Measurements from ENCODE around the gene B9D1. TPM values are rescaled to one million over a fixed set of nuclear protein-coding genes. Genes with fewer than 3 reads are reported as not detected.

Gene B9D1
- polyA plus RNA-seq, 3 donors = 1.0 TPM; not detected in 2

- 14% methylated on average over 10 of the region's 20 CpGs for WGBS (ENCODE audit: insufficient coverage)
- Histone ChIP-seq H3K9ac (ENCODE audit: insufficient read depth, low read length, poor library complexity, severe bottlenecking) (peak overlapping the region; percentile 47), H3K79me2 (ENCODE audit: insufficient read depth, low read length) (peaks cover 8% of the 10 kb centered on the region), H4K20me1 (ENCODE audit: insufficient read depth, low read length) (no peaks in the 10 kb centered on the region), H3K4me1 (ENCODE audit: control insufficient read depth in 1 of 2, insufficient read depth in 2 of 2, low read length in 2 of 2) (peaks cover 64 to 69% of the 10 kb centered on the region in 2 donors), H3K4me3 (replicated peaks in 1 of 3; ENCODE audit: low read depth in 2 of 3, low read length in 3 of 3) (peak overlapping the region in 1 of 3 experiments; percentile 47), H3K27ac (ENCODE audit: low read depth in 1 of 2, low read length in 2 of 2) (peak overlapping the region; percentile 71 to 85), H3K4me2 (replicated peaks; ENCODE audit: extremely low read depth, low read length, poor library complexity, severe bottlenecking) (peak overlapping the region; percentile 62), H3K9me3 (replicated peaks in 1 of 2; ENCODE audit: control insufficient read depth in 1 of 2, insufficient read depth in 1 of 2, low read length in 2 of 2) (no peaks in the 10 kb centered on the region), H2AFZ (ENCODE audit: insufficient read depth, low read depth, low read length, poor library complexity, severe bottlenecking) (no peak overlapping the region), H3K36me3 (replicated peaks in 1 of 2; ENCODE audit: control insufficient read depth in 1 of 2, insufficient read depth in 2 of 2, low read length in 2 of 2) (peaks cover 31 to 33% of the 10 kb centered on the region in 2 donors), H3K27me3 (ENCODE audit: control insufficient read depth in 2 of 2, insufficient read depth in 2 of 2, low read length in 2 of 2) (no peaks in the 10 kb centered on the region)
- no peak for TF ChIP-seq CTCF (IDR thresholded peaks at IDR 0.05)
- H3K27me3 Mint-ChIP-seq (ENCODE audit: low read depth in 3 of 3) = peaks cover 0 to 7% (median 2%) of the 10 kb centered on the region in 3 donors
- H3K4me3 Mint-ChIP-seq = peak overlapping the region; percentile 39 to 60
- peaks cover 70% of the 10 kb centered on the region for H3K4me1 Mint-ChIP-seq
- intact Hi-C loops (cut with micrococcal nuclease) = loop anchor here in 1 of 2 donors (1.0 kb wide), 1 partner anchor 12 kb away; no protein-coding TSS in a partner anchor
- H3K36me3 Mint-ChIP-seq = peaks cover 42 to 45% of the 10 kb centered on the region in 2 donors
- peaks cover 0 to 2% (median 0%) of the 10 kb centered on the region in 7 donors for H3K9me3 Mint-ChIP-seq
- H3K27ac Mint-ChIP-seq = peak overlapping the region; percentile 94 to 98 (median 97)
- peak; percentile 97 to 99 (median 99) for DNase-seq
Observed at GRCh38 chr17:19386051-19386929, 23.8 kb upstream of the B9D1 start.

GRCh38 chr17:19385521-19385983 lies 23.0 kb upstream of the B9D1 start:
- Mint-ChIP-seq H3K4me1 (peaks cover 68% of the 10 kb centered on the region), H3K36me3 (peaks cover 49 to 53% of the 10 kb centered on the region in 2 donors), H3K27ac (peak overlapping the region; percentile 94 to 98 (median 97)), H3K9me3 (peaks cover 0 to 2% (median 0%) of the 10 kb centered on the region in 7 donors), H3K4me3 (no peak overlapping the region), H3K27me3 (ENCODE audit: low read depth in 3 of 3) (peaks cover 0 to 7% (median 2%) of the 10 kb centered on the region in 3 donors)
- peaks cover 39 to 40% of the 10 kb centered on the region in 2 donors for H3K36me3 ChIP-seq (replicated peaks in 1 of 2; ENCODE audit: control insufficient read depth in 1 of 2, insufficient read depth in 2 of 2, low read length in 2 of 2)
- DNase-seq = no peak
- intact Hi-C loops (cut with micrococcal nuclease) = no loop called here
- no peak overlapping the region for H3K4me2 ChIP-seq (replicated peaks; ENCODE audit: extremely low read depth, low read length, poor library complexity, severe bottlenecking)
- 100% methylated on average over 5 of the region's 9 CpGs for WGBS (ENCODE audit: insufficient coverage)
- no peaks in the 10 kb centered on the region for H3K9me3 ChIP-seq (replicated peaks in 1 of 2; ENCODE audit: control insufficient read depth in 1 of 2, insufficient read depth in 1 of 2, low read length in 2 of 2)
- H3K9ac ChIP-seq (ENCODE audit: insufficient read depth, low read length, poor library complexity, severe bottlenecking) = peak overlapping the region; percentile 47
- H3K79me2 ChIP-seq (ENCODE audit: insufficient read depth, low read length) = peaks cover 16% of the 10 kb centered on the region
- H4K20me1 ChIP-seq (ENCODE audit: insufficient read depth, low read length) = no peaks in the 10 kb centered on the region
- peak overlapping the region; percentile 71 to 85 for H3K27ac ChIP-seq (ENCODE audit: low read depth in 1 of 2, low read length in 2 of 2)
- H3K4me3 ChIP-seq (replicated peaks in 1 of 3; ENCODE audit: low read depth in 2 of 3, low read length in 3 of 3) = no peak overlapping the region
- no peak for TF ChIP-seq CTCF (IDR thresholded peaks at IDR 0.05)
- H3K4me1 ChIP-seq (ENCODE audit: control insufficient read depth in 1 of 2, insufficient read depth in 2 of 2, low read length in 2 of 2) = peaks cover 64 to 69% of the 10 kb centered on the region in 2 donors
- no peak overlapping the region for H2AFZ ChIP-seq (ENCODE audit: insufficient read depth, low read depth, low read length, poor library complexity, severe bottlenecking)
- H3K27me3 ChIP-seq (ENCODE audit: control insufficient read depth in 2 of 2, insufficient read depth in 2 of 2, low read length in 2 of 2) = no peaks in the 10 kb centered on the region
